Left ventricle myocardium inferior (tissue), 1 donor: ENCODE measurements around the gene GPR146. TPM values are rescaled to one million over a fixed set of nuclear protein-coding genes. Genes with fewer than 3 reads are reported as not detected.

ENCODE experiments used
- DNase-seq: peaks from one replicate; pipeline ENCODE4 v3.0.0-alpha.2; 2020
- H3K27ac ChIP-seq: fragments of 200-600 bp; replicated peaks from 2 replicates; pipeline ENCODE4 v1.8.0; 2021
- H3K27me3 ChIP-seq: fragments of 200-600 bp; 2 replicates; pipeline ENCODE4 v1.8.0; 2021; ENCODE audit warnings: low read depth
- H3K36me3 ChIP-seq: fragments of 200-600 bp; 2 replicates; pipeline ENCODE4 v1.8.0; 2021
- H3K4me1 ChIP-seq: fragments of 200-600 bp; 2 replicates; pipeline ENCODE4 v1.8.0; 2021
- H3K4me3 ChIP-seq: fragments of 200-600 bp; 2 replicates; pipeline ENCODE4 v1.8.0; 2021; ENCODE audit warnings: mild to moderate bottlenecking, moderate library complexity
- H3K9me3 ChIP-seq: fragments of 200-600 bp; replicated peaks from 2 replicates; pipeline ENCODE4 v1.8.0; 2021
- CTCF ChIP-seq: fragments of 200-600 bp; IDR thresholded peaks from 2 replicates; pipeline ENCODE4 v1.8.0; 2021; ENCODE audit warnings: antibody characterized with exemption, mild to moderate bottlenecking, borderline replicate concordance
- intact Hi-C: fragments of 100-400 bp; cut with micrococcal nuclease; formaldehyde crosslinking; loops from one replicate; pipeline ENCODE4 v1.11.0; 2022
- total RNA-seq: library from RNA; stranded (reverse); fragmentation: NEBNext Ultra II Directional; extraction: Animal tissue kit (Norgen Biotek cat#: 25700); gene quantifications from one replicate; pipeline ENCODE4 v1.2.1, GENCODE V29; 2021
- donor health status: DM: no; HTN: yes; CAD: no; lungs with severe emphysema.

GPR146 gene
- total RNA-seq, 1 donor from 2014 or later: 29.8 TPM

GRCh38 chr7:1019255-1019785, 25.0 kb upstream of the GPR146 start:
- H3K27ac ChIP-seq: no peak overlapping the region
- H3K9me3 ChIP-seq: no peaks in the 10 kb centered on the region
- intact Hi-C loops: no loop called here
- peaks cover 10% of the 10 kb centered on the region for H3K4me1 ChIP-seq
- TF ChIP-seq CTCF: no peak
- no peak overlapping the region for H3K4me3 ChIP-seq
- no peaks in the 10 kb centered on the region for H3K27me3 ChIP-seq
- DNase-seq: no peak
- peaks cover 17% of the 10 kb centered on the region for H3K36me3 ChIP-seq

GRCh38 chr7:1019789-1020610, 24.3 kb upstream of the GPR146 start:
- Histone ChIP-seq H3K27me3 (no peaks in the 10 kb centered on the region), H3K4me1 (peaks cover 12% of the 10 kb centered on the region), H3K9me3 (no peaks in the 10 kb centered on the region), H3K36me3 (peaks cover 17% of the 10 kb centered on the region), H3K4me3 (no peak overlapping the region), H3K27ac (no peak overlapping the region)
- no peak for TF ChIP-seq CTCF
- no peak for DNase-seq
- intact Hi-C loops: no loop called here

- peak; percentile 47 for TF ChIP-seq CTCF
- no peaks in the 10 kb centered on the region for H3K9me3 ChIP-seq
Observed at GRCh38 chr7:1020849-1021251, 23.5 kb upstream of the GPR146 start.

GRCh38 chr7:1021366-1021765, 23.0 kb upstream of the GPR146 start:
- H3K36me3 ChIP-seq: peaks cover 22% of the 10 kb centered on the region
- intact Hi-C loops: no loop called here
- no peak for TF ChIP-seq CTCF
- no peaks in the 10 kb centered on the region for H3K9me3 ChIP-seq
- H3K4me1 ChIP-seq: peaks cover 9% of the 10 kb centered on the region
- no peak for DNase-seq
- H3K27me3 ChIP-seq: no peaks in the 10 kb centered on the region
- H3K4me3 ChIP-seq: no peak overlapping the region
- H3K27ac ChIP-seq: no peak overlapping the region

More at GRCh38 chr7:1020849-1021251, 23.5 kb upstream of the GPR146 start:
- H3K36me3 ChIP-seq: peaks cover 17% of the 10 kb centered on the region
- intact Hi-C loops: no loop called here
- no peak overlapping the region for H3K27ac ChIP-seq
- no peak for DNase-seq
- peaks cover 4% of the 10 kb centered on the region for H3K4me1 ChIP-seq
- no peaks in the 10 kb centered on the region for H3K27me3 ChIP-seq
- H3K4me3 ChIP-seq: no peak overlapping the region

GRCh38 chr7:1021931-1022330, 22.4 kb upstream of the GPR146 start:
- TF ChIP-seq CTCF: no peak
- H3K9me3 ChIP-seq: no peaks in the 10 kb centered on the region
- H3K36me3 ChIP-seq: peaks cover 26% of the 10 kb centered on the region
- no peak for DNase-seq
- intact Hi-C loops: no loop called here
- no peak overlapping the region for H3K27ac ChIP-seq
- H3K4me1 ChIP-seq: peaks cover 15% of the 10 kb centered on the region
- no peaks in the 10 kb centered on the region for H3K27me3 ChIP-seq
- H3K4me3 ChIP-seq: no peak overlapping the region
